Glomerular endothelial cell (primary cell): ENCODE data around the gene MYH10. TPM values are rescaled to one million over a fixed set of nuclear protein-coding genes. Genes with fewer than 3 reads are reported as not detected.

Source experiments
- DNase-seq: peaks from one replicate; pipeline ENCODE4 v3.0.0-alpha.2; 2011; ENCODE audit warnings: low read depth, low spot score; ENCODE audit errors: extremely low read depth
- total RNA-seq: library from RNA; depleted of rRNA; stranded (reverse); fragments of >200 nt; gene quantifications from 2 replicates; pipeline ENCODE4 v1.2.3, GENCODE V29; 2015

Gene MYH10
- total RNA-seq, 1 donor from 2014 or later, result 137 TPM

DNA sequence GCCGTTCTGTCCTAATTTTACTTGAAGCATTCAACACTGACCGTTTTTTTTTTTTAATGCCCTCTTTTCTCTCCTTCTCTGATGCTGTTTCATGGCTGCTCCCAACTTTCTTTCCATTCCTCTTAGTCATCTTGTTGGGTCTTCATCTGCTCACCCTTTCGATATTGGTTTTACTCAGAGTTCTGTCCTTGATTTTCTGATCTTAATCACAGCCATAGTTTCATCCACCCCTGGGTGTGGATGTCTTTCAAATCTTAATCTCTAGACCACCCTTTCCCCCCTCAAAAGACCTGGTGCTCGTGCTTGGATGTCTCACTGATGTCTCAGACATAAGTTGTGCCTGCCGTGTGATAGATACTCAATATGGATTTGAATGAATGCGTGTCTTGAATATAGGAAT is 172.4 kb downstream of the MYH10 start:
- no peak for DNase-seq

DNA sequence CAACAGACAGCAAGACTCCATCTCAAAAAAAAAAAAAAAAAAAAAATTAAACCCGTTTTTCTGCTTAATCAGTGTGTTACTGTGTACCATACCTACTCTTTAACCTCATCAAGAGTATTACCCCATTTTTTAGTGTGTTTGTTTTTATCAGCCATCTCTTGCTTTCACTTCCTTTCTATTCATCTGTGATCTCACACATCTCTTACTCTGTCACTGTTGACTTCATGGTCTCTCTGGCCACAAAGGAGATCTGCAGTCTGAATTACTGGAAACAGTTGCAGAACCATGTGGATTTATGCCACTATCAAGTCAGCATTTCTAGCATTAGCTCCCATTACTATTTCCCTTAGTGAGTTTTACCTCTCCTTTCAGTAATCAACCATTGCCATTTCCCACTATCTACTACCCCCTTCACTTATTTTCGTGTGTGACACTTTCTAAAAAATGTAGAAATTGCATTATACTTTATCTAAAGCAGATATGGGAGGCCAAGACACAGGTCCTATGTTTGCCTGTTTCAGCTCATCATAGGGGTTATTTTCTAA is 174.8 kb downstream of the MYH10 start:
- no peak for DNase-seq

DNA sequence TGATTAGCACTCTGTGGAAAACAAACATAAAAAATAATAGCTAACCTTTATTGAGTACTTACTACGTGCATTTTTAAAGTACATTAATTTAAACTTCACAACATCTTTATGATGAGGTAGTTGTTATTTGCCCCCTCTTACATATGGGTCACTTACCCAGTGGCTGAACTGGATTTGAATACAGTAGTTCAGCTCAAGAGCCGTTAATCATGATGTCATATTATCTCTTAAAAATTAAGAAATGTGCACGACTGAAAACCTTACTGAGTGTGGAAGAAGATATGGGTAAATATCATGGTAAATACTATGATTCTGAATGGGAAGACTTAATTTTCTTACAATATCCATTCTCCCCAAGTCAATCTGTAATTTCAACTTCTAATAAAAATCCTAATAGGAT is 177.2 kb downstream of the MYH10 start:
- no peak for DNase-seq

DNA sequence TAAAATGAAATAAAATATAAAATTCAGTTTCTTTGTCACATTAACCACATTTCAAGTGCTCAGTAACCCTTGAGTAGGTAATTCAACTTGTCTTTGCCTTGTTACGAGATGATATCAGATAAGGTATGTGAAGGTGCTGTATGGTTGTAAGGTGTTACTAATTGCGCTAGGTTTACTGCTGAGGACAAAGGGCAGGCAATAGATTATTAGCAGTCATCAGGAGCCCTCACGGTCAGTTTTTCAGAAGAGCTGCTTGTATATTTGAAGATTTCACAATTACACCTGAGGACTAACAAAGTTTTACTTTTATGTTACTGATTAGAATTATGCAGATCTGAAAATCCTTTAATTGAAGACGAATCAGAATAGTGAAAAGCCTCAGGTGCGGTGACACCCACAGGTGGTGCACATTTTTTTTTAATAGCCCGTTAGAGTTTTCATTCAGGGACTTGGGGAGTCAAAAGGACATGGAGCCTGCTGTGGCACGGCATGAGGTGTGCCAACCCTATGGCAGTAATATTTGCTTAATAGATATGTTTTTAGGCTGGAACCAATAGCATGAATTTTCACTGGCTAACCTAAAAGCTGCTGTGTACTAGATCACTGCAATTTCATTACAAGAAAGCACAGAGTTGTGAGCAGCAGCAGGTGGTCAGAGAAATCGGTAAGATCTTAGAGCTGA is 178.5 kb downstream of the MYH10 start:
- DNase-seq, result no peak

DNA sequence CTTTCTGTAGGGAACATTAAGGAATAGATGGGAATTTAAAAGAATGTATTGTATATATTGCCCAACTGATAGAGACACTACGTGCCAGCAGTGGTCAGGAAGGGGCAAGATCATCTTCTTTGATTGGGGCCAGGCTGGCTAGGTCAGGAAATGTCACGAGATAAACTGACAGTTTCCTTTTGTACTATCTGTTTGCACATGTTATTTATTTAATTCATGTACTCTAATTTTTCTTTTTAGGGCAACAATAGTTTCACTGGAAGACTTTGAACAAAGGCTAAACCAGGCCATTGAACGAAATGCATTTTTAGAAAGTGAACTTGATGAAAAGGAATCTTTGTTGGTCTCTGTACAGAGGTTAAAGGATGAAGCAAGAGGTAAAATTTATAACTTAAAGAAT is 182.2 kb downstream of the MYH10 start:
- no peak for DNase-seq

DNA sequence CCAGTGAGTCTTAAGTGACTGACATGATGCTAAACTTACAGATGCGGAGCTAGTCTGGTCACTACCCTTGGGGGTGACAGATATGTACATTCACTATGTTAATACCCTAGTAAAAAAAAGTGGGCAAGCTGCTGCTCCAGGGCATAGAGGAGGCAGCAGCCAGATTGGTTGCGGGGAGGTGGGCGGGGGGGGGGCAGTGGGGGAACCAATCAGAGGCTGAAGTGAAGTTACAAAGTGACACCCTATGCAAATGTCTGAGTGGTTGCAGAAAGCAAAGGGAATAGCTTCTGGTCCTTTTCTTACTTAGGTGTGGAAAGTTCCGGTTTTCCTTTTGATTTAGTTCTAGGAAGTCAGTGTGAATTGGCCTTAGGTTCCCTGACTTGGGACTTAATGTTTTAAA is 182.7 kb downstream of the MYH10 start:
- DNase-seq, result no peak

DNA sequence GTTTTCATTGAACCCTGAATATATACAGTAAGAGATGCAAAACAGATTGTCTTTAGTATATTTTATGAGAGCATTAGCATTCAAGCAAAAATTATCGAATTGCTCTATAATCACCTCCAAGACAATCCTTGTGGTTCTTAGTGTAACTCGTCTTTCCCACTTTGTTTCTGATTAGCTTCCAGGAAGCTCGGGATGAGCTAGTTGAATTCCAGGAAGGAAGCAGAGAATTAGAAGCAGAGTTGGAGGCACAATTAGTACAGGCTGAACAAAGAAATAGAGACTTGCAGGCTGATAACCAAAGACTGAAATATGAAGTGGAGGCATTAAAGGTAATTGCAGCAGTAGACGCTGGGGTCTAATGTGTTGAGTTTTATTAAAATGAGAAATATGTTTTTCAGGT is 185.0 kb downstream of the MYH10 start:
- no peak for DNase-seq

DNA sequence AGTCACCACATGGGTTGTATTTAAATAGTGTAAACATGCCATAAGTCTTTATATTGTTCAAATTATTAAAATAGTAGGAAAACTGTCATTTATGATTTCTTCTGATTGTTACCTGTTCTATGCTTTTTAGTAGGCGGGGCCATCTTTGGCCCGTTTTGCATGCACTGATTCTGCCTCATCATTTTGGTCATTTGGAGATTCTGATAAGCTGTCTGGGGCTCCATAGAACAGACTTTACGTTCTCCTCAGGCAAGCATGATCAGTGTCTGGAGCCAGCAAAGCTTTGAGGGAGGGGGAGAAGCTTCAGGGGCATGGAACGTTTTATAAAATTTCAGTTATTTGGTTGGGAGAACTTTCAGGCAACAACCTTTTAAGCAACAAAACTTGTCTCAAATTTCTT is 186.0 kb downstream of the MYH10 start:
- DNase-seq, result no peak

DNA sequence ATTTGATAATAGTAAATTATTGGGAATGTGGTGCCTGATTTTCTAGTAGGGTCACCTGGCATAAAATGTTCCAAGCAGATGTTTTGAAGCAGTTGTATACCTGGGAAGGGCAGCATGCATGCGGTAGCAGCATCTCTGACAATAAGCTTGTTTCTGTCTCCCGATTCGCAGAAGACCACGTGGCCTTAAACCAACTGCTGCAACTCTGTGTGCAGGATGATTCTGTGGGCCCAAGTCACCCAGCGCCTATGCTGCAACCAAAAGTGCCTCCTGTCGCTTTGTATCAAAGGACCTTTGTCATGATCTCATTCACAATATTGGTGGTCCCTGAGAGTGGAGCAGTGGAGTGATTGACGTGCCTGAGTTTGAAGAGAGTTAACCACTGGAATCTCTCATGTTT is 186.8 kb downstream of the MYH10 start:
- no peak for DNase-seq

DNA sequence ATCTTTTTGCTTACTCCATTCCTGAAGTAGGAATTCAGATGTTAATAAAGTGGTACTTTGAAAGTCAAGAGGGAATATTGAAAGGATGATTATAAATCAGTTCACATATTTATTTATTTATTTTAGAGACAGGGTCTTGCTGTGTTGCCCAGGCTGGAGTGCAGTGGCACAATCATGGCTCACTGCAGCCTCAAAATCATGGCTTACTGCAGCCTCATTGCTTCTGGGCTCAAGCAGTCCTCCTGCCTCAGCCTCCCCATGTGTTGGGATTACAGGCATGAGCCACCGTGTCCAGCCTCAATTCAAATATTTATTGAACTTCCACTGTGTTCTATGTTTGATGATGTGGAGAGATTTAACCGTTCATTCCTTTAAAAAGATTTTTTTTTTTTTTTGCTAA is 188.2 kb downstream of the MYH10 start:
- no peak for DNase-seq

DNA sequence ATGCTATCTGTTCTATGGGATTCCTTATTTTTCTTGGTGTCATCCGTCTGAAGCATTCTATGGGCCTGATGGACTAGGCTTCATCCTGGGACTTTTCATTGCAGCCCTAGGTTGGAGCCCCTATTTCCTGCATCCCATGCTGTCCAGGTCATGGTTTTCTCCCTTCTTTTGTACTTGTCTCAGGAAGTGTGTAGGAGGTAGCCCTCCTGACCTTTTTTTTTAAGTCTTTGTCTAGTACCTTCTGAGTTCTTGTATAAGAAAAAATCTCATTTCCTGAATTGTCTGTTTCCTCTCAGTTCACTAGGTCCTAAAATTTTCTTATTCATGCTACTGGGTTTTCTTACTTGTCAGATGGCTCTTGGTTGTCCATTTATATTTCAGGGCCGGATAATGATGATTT is 188.8 kb downstream of the MYH10 start:
- no peak for DNase-seq

DNA sequence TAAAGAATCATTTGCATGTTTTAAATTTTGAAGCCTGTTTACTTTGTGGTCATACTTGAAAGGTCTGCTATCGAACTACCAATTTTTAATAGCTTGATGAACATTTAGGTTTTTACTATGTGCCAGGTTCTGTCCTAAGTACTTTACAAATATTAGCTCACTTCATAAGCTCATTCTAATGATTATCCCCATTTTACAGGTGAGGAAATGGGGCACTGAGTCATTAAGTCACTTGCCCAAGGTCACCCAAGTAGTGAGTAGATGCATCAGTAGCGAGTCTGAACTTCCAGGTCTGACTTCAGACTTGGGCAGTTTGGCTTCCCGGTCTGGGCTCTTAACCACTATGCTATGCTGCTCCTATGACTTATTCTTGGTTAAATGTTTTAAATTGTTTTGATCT is 190.8 kb downstream of the MYH10 start:
- DNase-seq, result no peak

DNA sequence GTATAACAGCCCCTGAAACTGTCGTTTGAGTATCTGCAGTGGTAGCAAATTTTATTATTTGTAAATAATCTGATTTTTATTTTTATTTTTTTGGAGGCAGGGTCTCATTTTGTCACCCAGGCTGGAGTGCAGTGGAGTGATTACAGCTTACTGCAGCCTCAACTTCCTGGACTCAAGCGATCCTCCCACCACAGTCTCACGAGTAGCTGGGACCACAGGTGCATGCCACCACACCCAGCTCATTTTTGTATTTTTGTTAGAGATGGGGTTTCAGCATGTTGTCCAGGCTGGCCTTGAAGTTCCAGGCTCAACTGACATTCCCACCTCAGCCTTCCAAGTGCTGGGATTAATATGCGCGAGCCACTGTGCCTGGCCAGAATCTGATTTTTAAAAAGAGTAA is 192.1 kb downstream of the MYH10 start:
- DNase-seq, result no peak

DNA sequence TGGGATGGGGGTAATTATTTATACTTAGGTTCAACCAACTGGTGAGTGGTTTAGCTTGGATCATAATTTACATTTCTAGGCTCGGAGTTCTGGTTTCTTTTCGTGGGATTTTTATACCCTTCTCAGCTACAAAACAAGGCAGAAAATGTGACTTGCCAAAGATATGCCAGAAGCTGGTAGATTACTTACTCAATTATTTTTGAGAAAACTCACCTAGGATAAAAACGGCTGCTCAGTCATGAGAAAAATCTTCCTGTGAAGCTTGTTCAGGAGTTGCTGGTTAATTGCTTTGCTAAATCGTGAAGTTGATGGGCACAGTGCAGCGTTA is 193.7 kb downstream of the MYH10 start:
- DNase-seq, result no peak

DNA sequence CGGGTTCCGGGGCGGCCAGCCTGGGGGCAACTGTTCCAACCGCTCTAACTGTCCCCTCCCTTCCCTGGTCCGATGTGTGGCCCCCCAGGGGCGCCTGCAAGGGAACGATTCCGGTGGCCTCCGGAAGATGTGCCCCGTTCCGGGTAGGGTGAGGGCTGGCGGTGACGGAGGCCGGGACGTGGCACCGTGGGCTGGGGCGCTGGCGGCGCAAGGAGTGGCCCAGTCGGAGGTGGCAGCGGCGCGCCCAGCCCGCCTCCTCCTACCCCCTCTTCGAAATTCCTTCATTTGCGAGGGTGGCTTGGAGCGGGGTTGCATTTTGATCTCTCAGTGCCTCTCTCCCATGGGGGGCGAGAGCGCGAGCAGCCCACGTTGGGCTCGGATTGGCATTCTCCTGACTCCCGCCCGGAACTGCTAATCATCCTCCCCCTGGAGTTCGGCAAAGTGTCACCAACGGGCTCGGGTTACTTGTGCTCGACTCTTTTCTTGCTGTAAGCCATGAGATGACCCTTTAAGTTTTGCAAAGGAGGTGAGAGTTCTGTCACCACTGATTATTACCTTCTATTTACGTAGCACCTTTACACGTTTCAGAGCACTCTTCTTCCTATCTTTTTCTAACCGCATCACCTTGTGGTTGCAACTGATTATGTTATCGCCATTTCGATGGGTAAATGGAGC is 194.2 kb downstream of the MYH10 start:
- no peak for DNase-seq

DNA sequence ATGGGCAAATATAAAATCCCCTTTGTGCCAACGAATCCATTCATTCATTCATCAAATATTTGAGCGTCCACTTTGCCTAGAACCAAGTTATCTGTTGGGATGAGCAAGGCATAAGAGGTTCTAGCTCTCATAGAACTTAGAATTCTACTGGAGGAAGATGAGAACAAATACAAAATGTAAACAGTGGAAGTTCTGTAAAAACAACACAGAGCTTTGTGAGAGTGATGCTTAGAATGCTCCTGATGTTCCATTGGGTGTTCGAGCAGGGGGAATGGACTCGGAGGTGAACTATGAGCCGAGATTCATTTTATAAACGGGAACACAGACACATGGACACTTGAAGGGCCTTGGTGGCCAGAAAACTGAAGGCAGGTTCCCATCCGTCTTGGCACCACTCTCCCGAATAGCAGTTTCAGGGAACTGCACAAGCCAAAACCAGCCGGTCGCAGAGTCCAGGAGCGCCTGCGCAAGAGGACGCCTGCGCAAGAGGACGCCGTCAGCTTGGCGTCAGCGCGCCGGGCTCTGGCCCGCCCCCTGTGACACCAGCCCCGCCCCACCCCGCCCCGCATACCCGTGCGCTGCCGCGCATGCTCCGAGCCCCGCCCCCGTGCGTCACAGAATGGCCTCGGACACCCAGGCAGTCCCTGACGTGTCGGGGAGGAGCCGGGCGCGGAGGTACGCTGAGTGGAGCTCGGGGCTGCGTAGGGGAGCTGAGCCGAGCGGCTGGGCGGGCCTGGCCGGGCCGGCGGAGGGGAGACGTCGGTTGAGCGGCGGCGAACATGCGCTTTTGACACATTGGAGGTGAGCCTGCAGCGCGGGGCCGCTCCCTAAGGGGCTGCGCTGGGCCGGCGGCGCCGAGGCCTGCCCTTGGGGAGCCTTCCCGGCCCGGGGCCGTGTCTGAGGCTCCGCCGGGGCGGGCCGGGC is 195.0 kb downstream of the MYH10 start, which contains the start of gene NDEL1:
NDEL1 (plus strand) TSS at position 640 of the 924 bp plus-strand sequence. CDS start 8,388 bp downstream, outside the sequence.
- peak; percentile 58 for DNase-seq

DNA sequence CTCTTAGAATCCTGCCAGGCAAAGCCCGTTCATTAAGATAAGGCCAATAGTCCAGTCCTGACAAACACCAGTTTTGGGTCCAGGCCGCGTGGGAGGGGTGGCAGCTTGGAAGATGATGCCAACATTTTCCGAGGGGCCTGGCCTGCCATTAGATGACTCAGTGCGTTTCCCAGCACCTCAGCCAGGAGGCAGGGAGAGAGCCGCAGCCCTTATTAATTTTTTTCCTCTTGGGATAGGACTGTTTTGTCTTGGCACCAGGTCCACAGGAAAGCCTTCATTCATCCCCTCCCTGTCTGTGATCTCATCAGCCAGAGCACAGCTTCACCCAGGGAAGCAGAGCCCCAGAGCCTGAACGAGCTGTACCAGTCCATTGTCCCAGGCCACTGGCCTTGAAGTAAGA is 199.6 kb downstream of the MYH10 start:
- DNase-seq, result no peak

DNA sequence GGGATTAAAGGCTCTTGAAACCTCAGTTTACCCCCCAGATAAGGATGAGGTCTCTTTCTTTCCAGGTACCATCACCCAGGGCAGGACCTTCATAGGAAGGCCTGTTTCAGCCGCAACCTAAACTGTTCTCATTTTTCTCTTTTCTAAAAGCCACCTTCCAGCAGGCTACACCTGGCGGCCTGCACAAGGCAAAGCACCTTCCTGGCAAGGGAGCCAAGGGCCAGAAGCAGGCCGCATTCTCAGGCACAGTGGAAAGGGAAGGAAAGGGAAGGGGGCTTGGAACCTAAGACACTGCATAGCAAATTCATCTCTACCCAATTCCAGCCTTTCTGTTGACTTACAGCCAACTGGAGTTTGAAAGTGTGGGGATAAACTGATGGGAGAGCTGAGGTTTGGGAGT is 203.7 kb downstream of the MYH10 start:
- no peak for DNase-seq

DNA sequence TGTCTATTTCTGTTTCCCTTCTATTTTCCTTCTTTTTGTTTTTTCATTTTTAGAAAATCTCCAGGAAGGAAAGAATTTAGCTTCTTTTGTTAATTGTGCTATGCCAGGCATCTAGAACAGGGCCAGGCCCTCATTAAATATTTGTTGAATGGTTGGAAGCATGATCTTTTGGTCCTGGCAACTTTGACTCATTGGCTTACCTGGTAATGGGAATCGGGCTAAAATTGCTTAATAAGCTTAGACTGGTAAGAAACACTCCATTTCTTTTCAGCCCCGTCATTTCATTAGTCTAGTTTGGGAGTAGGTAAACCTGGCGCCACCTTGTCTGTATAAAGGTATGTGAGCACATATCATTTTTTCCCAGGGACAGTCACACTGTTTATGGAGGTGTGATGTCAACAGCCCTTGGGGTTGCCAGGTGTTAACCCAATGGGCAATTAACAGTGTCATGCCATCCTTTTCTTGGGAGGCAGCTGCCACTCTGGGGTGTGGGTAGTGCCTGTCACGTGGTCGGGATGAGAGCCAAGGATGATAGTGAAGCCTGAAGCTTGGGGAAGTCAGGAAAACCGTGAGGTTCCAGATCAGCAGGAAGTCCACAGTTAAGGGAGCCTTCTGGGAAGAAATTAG is 204.3 kb downstream of the MYH10 start:
- no peak for DNase-seq
